Activated T-helper 1 cell treated with anti-CD3 and anti-CD28 coated beads, Interleukin-2, amount 50 U/mL, for 16 hours (primary cell): Measurements from ENCODE around the gene RNF32.
"Not testable (repeated sequence)": the region's sequence is repeated elsewhere in the genome, so short reads cannot be mapped to it uniquely, and the experiment has no call there.

Experiments
- DNase-seq, 2 donors: peaks; one replicate each; pipeline ENCODE4 v3.0.0-alpha.2; 2020; ENCODE audit warnings: low read depth in 1 of 2, low spot score in 1 of 2

Gene RNF32

GRCh38 chr7:156673454-156673853 lies 32.9 kb downstream of the RNF32 start:
- DNase-seq, result no peak

DNA sequence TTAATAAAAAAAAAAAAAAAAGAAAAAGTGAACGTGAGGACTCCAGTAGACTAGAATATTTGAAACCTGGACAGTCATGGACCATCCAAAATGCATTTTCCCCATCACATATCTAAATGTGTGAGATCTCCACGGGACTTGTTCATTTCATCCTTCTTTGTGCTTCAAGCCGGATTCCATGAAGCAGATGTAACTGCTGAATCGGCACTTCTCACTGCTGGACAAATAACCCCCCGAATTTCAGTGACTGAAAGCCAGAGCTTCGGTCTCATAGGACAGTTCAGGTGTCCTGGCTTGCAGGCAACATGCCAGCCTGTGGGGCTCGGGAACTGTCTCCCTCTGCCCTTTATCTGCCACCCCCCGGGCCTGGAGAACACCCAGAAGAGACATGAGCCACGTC lies 33.3 kb downstream of the RNF32 start:
- no peak for DNase-seq

- DNase-seq, result no peak
Observed at GRCh38 chr7:156675721-156676120, 35.1 kb downstream of the RNF32 start.

DNA sequence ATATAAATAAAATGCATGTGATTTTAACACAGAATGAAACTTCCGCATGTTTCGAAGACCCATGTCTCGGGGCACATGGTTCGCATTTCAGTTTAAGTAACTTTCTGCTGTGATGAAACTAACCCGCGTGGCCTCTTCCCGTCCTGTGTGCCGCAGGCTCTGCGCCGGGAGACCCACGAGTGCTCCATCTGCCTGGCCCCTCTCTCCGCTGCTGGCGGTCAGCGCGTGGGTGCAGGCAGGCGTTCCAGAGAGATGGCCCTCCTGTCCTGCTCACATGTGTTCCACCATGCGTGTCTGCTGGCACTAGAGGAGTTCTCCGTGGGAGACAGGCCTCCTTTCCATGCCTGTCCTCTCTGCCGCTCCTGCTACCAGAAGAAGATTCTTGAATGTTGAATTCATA lies 35.7 kb downstream of the RNF32 start:
- DNase-seq, result no peak

DNA sequence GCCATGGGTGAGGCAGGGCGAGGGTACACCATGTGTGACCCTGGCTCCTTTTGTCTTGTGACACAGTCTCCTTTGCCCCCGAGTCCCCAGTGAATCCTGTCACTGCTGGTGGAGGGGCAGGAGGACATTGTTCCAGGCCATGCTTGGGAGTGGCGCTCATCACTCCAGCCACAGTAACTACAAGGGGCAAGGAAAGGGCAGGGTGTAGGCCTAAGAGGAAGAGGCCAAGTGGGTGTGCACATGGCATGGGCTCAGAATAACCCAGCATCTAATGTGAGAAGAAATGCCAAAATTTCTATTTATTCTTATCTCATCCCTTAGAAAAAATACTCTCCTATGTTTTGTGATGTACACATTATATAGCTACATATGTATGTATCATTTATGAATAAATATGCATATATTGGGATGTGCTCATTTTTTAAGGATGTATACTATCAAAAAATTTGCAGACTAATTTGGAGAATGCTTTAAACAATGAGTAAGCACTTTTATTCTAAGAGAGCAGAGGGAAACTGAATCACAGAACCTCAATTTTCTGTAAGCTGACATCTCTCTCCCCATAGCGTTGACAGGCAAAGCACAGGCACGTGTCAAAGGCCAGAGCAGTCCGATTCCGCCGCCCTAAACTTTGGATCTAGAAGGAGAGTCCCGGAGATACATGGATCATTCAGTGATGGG lies 36.9 kb downstream of the RNF32 start:
- DNase-seq, result no peak

DNA sequence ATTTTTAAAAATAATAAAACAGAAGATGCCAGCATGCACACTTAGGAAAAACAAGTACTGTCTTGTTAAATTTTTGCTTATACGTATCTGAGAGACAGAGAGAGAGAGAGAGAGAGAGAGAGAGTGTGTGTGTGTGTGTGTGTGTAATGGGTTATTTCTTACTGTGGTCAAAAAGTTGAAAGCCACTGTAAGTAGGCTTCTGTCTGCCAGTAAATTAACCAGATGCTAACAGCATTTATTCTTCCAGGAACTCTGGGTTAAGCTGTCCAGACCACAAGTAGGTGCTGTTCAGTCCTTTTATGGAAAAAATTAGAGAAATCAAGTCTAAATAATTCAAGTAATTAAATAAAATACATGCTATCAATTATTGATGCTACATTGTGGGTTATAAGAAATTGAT lies 39.7 kb downstream of the RNF32 start:
- no peak for DNase-seq

DNA sequence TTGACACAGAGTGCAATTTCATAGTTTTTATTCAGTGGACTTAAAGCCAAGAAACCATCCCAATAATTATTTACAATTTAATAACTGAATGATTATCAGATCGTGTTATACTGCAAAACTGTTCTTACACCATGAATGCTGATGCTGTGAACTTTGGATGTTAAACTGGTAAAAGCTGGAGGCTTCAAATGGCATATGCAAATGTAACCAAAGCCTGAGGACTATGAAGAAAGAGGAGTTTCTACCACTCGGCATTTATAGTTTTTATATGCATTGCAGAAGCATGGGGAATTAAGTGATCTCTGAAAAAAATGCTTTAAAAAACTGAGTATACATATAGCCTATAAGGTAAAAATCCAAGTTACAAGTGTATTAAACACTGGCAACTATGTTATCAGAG lies 42.4 kb downstream of the RNF32 start:
- no peak for DNase-seq

- no peak for DNase-seq
Observed at GRCh38 chr7:156684251-156684650, 43.7 kb downstream of the RNF32 start.

GRCh38 chr7:156684661-156685060 lies 44.1 kb downstream of the RNF32 start:
- DNase-seq, result no peak

DNA sequence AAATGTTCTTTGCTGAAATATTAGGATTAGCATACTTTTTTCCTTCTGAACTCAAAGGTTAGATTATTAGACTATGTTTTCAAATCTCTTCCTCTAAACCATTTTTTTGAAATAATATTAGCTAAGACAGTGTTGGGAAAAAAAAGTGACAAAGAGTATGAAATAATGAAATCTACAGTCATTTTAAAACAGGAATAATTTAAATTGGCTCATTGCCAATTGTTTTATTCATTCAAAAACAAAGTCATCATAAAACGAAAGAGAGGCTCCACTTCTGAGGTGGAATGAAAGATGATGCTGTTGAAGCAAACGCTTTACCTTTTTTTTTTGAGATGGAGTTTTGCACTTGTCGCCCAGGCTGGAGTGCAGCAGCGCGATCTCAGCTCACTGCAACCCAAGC lies 51.2 kb downstream of the RNF32 start:
- DNase-seq, result no peak

DNA sequence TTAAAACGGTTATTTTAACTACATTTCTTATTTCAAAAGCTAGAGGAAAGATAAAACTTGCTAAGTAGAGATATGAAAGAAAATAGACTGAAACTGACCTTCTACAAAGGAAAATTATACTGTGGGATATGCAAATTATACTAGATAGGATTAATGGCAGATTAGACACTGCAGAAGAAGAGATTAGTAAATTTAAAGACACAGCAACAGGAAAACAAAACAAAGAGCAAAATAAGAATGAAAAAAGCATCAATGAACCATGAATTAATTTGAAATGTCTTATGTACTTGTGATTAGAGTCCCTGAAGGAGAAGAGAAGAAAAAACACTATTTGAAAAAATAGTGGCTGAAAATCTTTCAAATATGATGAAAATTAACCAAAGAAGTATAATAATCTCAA lies 52.3 kb downstream of the RNF32 start:
- DNase-seq, result no peak

DNA sequence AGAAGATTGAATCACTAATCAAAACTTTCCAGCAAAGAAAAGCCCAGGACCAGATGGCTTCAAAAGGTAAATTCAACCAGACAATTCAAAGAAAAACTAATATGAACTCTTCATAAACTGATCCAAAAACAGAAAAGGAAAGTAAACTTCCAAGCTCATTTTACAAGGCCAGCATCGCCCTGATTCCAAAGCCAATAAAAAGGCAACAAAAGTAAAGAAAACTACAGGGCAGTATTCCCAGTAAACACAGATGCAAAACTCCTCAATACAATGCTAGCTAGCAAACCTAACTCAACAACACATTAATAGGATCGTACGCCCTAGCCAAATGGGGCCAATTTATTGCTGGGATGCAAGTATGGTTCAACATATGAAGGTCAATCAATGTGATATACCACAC lies 53.1 kb downstream of the RNF32 start:
- DNase-seq, result no peak

GRCh38 chr7:156697283-156697682 lies 56.7 kb downstream of the RNF32 start:
- not testable (repeated sequence) for DNase-seq

DNA sequence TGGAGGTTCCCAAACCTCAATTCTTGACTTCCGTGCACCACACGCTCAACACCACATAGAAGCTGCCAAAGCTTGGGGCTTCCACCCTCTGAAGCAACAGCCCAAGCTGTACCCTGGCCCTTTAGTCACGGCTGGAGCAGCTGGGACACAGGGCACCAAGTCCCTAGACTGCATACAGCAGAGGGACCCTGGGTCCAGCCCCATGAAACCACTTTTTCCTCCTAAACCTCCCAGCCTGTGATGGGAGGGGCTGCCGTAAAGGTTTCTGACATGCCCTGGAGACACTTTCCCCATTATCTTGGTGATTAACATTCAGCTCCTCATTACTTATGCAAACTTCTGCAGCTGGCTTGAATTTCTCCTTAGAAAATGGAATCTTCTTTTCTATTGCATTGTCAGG lies 57.9 kb downstream of the RNF32 start:
- not testable (repeated sequence) for DNase-seq

GRCh38 chr7:156701787-156702186 lies 61.2 kb downstream of the RNF32 start:
- DNase-seq, result not testable (repeated sequence)

DNA sequence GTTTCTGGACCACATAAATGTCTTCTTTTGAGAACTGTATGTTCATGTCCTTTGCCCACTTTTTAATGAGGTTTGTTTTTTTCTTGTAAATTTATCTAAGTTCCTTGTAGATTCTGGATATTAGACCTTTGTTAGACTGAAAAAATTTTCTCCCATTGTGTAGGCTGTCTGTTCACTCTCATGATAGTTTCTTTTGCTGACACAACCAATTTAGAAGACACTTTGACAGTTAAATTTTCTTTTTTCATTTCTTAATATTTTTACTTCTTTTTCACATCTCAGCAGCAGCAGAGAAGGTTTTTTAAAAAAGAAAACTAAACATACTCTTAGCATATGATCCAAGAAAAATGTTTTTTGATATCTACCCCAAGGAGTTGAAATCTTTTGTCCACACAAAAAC lies 61.8 kb downstream of the RNF32 start:
- DNase-seq, result no peak

- DNase-seq, result no peak
Observed at GRCh38 chr7:156703209-156703608, 62.6 kb downstream of the RNF32 start.

- DNase-seq, result no peak
Observed at GRCh38 chr7:156703773-156704482, 63.4 kb downstream of the RNF32 start.

- no peak for DNase-seq
Observed at GRCh38 chr7:156722043-156722826, 81.7 kb downstream of the RNF32 start.

- DNase-seq, result no peak
Observed at GRCh38 chr7:156725073-156725472, 84.5 kb downstream of the RNF32 start.

DNA sequence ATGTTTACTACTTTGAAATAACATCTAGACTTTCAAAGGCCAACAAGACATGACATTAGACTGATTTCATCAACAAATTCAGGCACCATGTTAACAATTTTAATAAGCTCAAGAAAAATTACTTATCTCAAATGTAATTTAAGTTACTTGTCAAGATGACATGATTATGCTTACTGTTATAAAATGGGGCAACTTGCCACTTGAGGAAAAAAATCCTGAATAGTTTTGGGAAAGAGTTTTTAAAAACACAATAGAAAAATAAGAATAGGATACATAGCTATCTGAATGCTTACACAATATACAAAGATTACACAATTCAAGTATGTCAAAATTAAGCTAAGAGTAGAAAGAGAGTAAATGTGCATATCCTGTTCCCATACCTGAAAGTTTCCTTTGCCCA lies 85.4 kb downstream of the RNF32 start:
- no peak for DNase-seq
